IPS DF 19.7 (cell line): ENCODE results near the gene ARL6IP4.

Experiments used
- DNase-seq: peaks from one replicate; pipeline ENCODE4 v3.0.0-alpha.2; 2013; ENCODE audit warnings: low read depth, low spot score

Gene ARL6IP4

GRCh38 chr12:122958198-122958888 lies 22.1 kb upstream of the ARL6IP4 start:
- no peak for DNase-seq

GRCh38 chr12:122959566-122960192 lies 20.8 kb upstream of the ARL6IP4 start:
- no peak for DNase-seq

- DNase-seq = no peak
Observed at GRCh38 chr12:122960193-122960569, 20.3 kb upstream of the ARL6IP4 start.

GRCh38 chr12:122961531-122962329 lies 18.8 kb upstream of the ARL6IP4 start:
- no peak for DNase-seq

- no peak for DNase-seq
Observed at GRCh38 chr12:122963941-122964265, 16.6 kb upstream of the ARL6IP4 start.

GRCh38 chr12:122964439-122965257 lies 15.8 kb upstream of the ARL6IP4 start:
- no peak for DNase-seq

- no peak for DNase-seq
Observed at GRCh38 chr12:122965321-122965751, 15.1 kb upstream of the ARL6IP4 start.

GRCh38 chr12:122965851-122966742 lies 14.4 kb upstream of the ARL6IP4 start, which contains the start of gene ABCB9:
Gene ABCB9 (minus strand): TSS chr12:122966463. CDS start chr12:122960235, 6,228 bp downstream.
- DNase-seq = peak; percentile 59

- no peak for DNase-seq
Observed at GRCh38 chr12:122966743-122967550, 13.5 kb upstream of the ARL6IP4 start.

- DNase-seq = no peak
Observed at GRCh38 chr12:122968104-122968503, 12.4 kb upstream of the ARL6IP4 start.

- DNase-seq = no peak
Observed at GRCh38 chr12:122969676-122970075, 10.8 kb upstream of the ARL6IP4 start.

- peak; percentile 95 for DNase-seq
Observed at GRCh38 chr12:122974274-122974891, 6.1 kb upstream of the ARL6IP4 start.

GRCh38 chr12:122974892-122975789 lies 5.3 kb upstream of the ARL6IP4 start, which contains the start of gene OGFOD2:
Gene OGFOD2 (plus strand): TSS chr12:122975244. CDS start chr12:122975252, 8 bp downstream.
- peak; percentile 67 for DNase-seq

- DNase-seq = no peak
Observed at GRCh38 chr12:122975790-122976647, 4.5 kb upstream of the ARL6IP4 start.

GRCh38 chr12:122976648-122976975 lies 3.9 kb upstream of the ARL6IP4 start:
- no peak for DNase-seq

- no peak for DNase-seq
Observed at GRCh38 chr12:122977153-122977552, 3.3 kb upstream of the ARL6IP4 start.

GRCh38 chr12:122977655-122978392 lies 2.7 kb upstream of the ARL6IP4 start:
- no peak for DNase-seq
